ENCODE measurements around the gene XPO4. TPM values are rescaled to one million over a fixed set of nuclear protein-coding genes. Genes with fewer than 3 reads are reported as not detected.

XPO4 gene
- total and polyA plus RNA-seq, 9 donors = 4.3 to 20.6 (median 13.4) TPM

DNA sequence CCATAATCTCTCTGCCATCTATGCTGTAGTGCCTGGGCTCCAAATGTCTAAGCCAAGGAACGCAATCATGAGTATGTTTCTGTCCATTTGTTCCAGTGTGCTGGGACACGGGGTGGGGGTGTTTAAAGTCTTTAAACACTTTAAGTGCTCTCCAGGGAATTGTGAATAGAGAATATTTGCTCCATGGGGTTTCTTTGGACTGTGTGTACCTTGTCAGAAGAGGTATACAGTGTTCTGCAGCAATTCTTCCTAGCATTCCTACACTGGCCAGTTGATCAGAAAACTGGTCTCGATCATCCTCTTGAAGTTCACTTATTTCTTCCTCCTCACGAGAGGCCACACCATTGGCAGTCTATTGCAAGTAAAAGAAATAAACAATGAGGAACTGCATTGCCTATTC lies 93.7 kb downstream of the XPO4 start:
- TF ChIP-seq EP300 (IDR thresholded peaks at IDR 0.05) (no peak), POLR2A (IDR thresholded peaks at IDR 0.05) (no peak)
- TF ChIP-seq, protein P1, sequence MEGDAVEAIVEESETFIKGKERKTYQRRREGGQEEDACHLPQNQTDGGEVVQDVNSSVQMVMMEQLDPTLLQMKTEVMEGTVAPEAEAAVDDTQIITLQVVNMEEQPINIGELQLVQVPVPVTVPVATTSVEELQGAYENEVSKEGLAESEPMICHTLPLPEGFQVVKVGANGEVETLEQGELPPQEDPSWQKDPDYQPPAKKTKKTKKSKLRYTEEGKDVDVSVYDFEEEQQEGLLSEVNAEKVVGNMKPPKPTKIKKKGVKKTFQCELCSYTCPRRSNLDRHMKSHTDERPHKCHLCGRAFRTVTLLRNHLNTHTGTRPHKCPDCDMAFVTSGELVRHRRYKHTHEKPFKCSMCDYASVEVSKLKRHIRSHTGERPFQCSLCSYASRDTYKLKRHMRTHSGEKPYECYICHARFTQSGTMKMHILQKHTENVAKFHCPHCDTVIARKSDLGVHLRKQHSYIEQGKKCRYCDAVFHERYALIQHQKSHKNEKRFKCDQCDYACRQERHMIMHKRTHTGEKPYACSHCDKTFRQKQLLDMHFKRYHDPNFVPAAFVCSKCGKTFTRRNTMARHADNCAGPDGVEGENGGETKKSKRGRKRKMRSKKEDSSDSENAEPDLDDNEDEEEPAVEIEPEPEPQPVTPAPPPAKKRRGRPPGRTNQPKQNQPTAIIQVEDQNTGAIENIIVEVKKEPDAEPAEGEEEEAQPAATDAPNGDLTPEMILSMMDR (IDR thresholded peaks at IDR 0.05) = no peak
- Histone ChIP-seq H3K27me3 (no peaks in the 10 kb centered on the region), H3K9me3 (no peaks in the 10 kb centered on the region), H3K4me1 (ENCODE audit: insufficient read depth) (peaks cover 2% of the 10 kb centered on the region), H3K4me3 (no peak overlapping the region), H3K27ac (no peak overlapping the region), H3K36me3 (no peaks in the 10 kb centered on the region)
- intact Hi-C loops (cut with DNase I) = no loop called here
- 92 to 95% (median 92%) methylated on average over 4 of the region's 4 CpGs for WGBS, 3 donors
- no peak for DNase-seq

DNA sequence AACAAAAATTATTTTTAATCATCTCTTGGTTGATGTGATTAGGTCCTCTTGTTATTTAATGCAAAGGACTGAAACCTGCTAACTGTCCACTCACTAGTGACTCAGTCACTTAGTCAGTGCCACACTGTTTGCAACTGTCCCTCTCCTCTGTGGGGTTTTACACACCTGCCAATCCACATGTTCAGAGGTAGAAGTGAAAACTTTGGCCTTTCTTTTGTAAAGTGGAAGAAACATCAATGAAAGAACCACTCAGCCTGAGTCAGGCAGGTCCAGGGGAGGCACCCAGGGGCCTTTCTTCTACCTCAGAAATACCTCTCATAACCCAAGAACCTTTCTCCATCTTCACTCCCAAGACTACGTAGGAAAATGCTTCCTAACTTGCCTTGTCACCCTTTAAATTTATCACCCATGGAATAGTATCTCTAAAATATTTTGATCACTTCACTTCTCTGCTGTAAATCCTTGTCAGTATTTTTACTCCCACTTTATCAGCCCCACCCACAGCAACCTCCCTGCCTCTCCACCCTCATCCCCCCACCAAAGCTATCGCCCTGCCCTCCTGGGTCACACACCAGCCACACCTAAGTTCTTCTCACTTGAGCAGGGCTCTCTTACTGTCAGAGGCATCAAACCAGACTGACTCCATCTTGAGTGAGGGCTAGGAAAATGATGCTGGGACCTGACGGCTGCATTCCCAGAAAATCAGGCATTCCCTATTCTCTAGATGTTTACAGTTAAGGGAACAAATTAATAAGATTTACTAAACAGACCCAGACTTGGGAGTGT lies 99.2 kb downstream of the XPO4 start:
- DNase-seq = no peak
- no peaks in the 10 kb centered on the region for H3K36me3 ChIP-seq
- TF ChIP-seq POLR2A (IDR thresholded peaks at IDR 0.05) (no peak), EP300 (IDR thresholded peaks at IDR 0.05) (no peak)
- TF ChIP-seq, protein P1 (IDR thresholded peaks at IDR 0.05) = no peak
- no peaks in the 10 kb centered on the region for H3K4me1 ChIP-seq (ENCODE audit: insufficient read depth)
- H3K27ac ChIP-seq = no peak overlapping the region
- intact Hi-C loops (cut with DNase I) = no loop called here
- no peaks in the 10 kb centered on the region for H3K27me3 ChIP-seq
- 87 to 89% (median 88%) methylated on average over 3 of the region's 3 CpGs for WGBS, 3 donors
- H3K9me3 ChIP-seq = no peaks in the 10 kb centered on the region
- no peak overlapping the region for H3K4me3 ChIP-seq

DNA sequence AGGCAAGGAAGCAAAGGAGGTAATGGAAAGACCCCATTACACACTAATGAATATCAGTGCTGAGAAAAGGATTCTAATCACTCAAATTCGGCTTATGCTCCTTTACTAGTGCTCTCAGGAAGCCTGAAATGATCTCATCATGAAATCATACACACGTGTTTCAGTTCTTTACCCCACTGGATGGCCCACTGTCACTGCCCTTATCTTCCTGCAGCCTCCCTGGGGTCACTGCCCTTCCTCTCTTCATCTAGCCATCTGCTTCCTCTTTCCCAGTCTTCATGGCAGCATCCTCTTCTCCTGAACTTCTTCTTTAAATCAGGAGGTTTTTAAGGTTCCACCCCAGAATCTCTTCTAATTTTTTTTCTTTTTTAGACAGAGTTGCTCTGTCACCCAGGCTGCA lies 100.8 kb downstream of the XPO4 start:
- Histone ChIP-seq H3K4me1 (ENCODE audit: insufficient read depth) (no peaks in the 10 kb centered on the region), H3K4me3 (no peak overlapping the region), H3K27ac (no peak overlapping the region), H3K9me3 (no peaks in the 10 kb centered on the region), H3K36me3 (no peaks in the 10 kb centered on the region), H3K27me3 (no peaks in the 10 kb centered on the region)
- intact Hi-C loops (cut with DNase I) = no loop called here
- WGBS, 3 donors = 58 to 69% (median 61%) methylated on average over 2 of the region's 2 CpGs
- no peak for DNase-seq
- TF ChIP-seq POLR2A (IDR thresholded peaks at IDR 0.05) (no peak), EP300 (IDR thresholded peaks at IDR 0.05) (no peak)
- TF ChIP-seq, protein P1 (IDR thresholded peaks at IDR 0.05) = no peak

DNA sequence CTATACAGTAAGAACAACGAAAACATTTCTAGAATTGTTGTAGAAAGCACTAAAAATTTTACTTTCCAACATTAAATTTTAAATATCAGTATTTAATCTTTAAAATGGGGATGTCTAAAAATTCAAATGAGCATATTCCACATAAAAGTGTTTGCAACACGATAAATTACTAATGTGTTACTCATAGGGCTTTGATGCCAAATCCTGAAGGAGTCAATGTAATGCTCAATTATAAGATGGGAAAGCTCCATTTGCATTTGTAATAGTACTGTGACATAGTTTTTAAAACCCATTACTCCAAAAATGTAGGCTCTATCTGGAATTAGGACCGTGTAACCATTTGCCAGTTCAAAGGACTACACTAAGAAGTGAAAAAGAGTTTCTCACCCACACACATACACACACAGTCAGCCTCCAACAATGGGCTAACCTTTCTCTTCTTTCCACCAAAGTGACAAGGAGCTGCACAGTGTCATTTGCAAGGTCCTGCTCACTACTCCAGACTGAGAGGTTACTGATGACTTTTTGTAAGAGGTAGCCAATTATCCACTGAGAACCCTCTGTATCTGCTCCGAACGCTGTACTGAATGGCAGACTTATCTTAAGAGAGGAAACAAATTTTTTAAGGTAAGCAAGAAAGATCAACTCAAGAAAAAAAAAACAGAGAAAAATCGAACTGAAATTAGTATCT lies 102.7 kb downstream of the XPO4 start:
- WGBS, 3 donors = 73 to 76% (median 74%) methylated on average over 6 of the region's 6 CpGs
- Histone ChIP-seq H3K9me3 (no peaks in the 10 kb centered on the region), H3K27me3 (no peaks in the 10 kb centered on the region), H3K27ac (no peak overlapping the region), H3K4me1 (ENCODE audit: insufficient read depth) (no peaks in the 10 kb centered on the region), H3K36me3 (no peaks in the 10 kb centered on the region), H3K4me3 (no peak overlapping the region)
- intact Hi-C loops (cut with DNase I) = no loop called here
- TF ChIP-seq EP300 (IDR thresholded peaks at IDR 0.05) (no peak), POLR2A (IDR thresholded peaks at IDR 0.05) (no peak)
- TF ChIP-seq, protein P1 (IDR thresholded peaks at IDR 0.05) = no peak
- DNase-seq = no peak

All from ovary (tissue), 9 donors.